NCI-H2081 (cell line): ENCODE results near the gene CHN2.
"Not testable (repeated sequence)": the region's sequence is repeated elsewhere in the genome, so short reads cannot be mapped to it uniquely, and the experiment has no call there.

Experiments
- DNase-seq, 2 experiments: peaks; one replicate each; lab custom pipeline; 2025; lab: John Stamatoyannopoulos, UW

Gene CHN2

GRCh38 chr7:29488977-29489376 is 294.4 kb downstream of the CHN2 start:
- no peak for DNase-seq

- DNase-seq = no peak
Observed at GRCh38 chr7:29490094-29490607, 295.6 kb downstream of the CHN2 start.

GRCh38 chr7:29494350-29494749 is 299.8 kb downstream of the CHN2 start:
- DNase-seq = no peak

- no peak for DNase-seq
Observed at GRCh38 chr7:29495653-29496052, 301.1 kb downstream of the CHN2 start.

- DNase-seq = peak; percentile 66 to 90
Observed at GRCh38 chr7:29496355-29497020, 301.9 kb downstream of the CHN2 start.

GRCh38 chr7:29499932-29500331 is 305.4 kb downstream of the CHN2 start:
- DNase-seq = peak in 1 of 2 experiments; percentile 30

GRCh38 chr7:29500719-29501118 is 306.1 kb downstream of the CHN2 start:
- no peak for DNase-seq

GRCh38 chr7:29502133-29502532 is 307.6 kb downstream of the CHN2 start:
- DNase-seq = no peak

- no peak for DNase-seq
Observed at GRCh38 chr7:29505931-29506330, 311.4 kb downstream of the CHN2 start.

- DNase-seq = no peak
Observed at GRCh38 chr7:29508608-29509007, 314.0 kb downstream of the CHN2 start.

- no peak for DNase-seq
Observed at GRCh38 chr7:29510028-29510427, 315.5 kb downstream of the CHN2 start.

- DNase-seq = no peak
Observed at GRCh38 chr7:29511337-29511736, 316.8 kb downstream of the CHN2 start.

- no peak for DNase-seq
Observed at GRCh38 chr7:29511851-29512250, 317.3 kb downstream of the CHN2 start.

GRCh38 chr7:29516491-29516890 is 321.9 kb downstream of the CHN2 start:
- DNase-seq = no peak

GRCh38 chr7:29518616-29519015 is 324.0 kb downstream of the CHN2 start:
- no peak for DNase-seq

- no peak for DNase-seq
Observed at GRCh38 chr7:29523728-29524127, 329.2 kb downstream of the CHN2 start.

- DNase-seq = no peak
Observed at GRCh38 chr7:29527505-29528108, 333.0 kb downstream of the CHN2 start.

GRCh38 chr7:29528526-29528925 is 334.0 kb downstream of the CHN2 start:
- DNase-seq = not testable (repeated sequence)
